Measurements from ENCODE around the gene MTMR2. TPM values are rescaled to one million over a fixed set of nuclear protein-coding genes. Genes with fewer than 3 reads are reported as not detected.
A peak's percentile ranks its signal among the peaks of the same experiment; 100 is the strongest.

The MTMR2 gene
- total RNA-seq, 1 donor, result 53.5 TPM

DNA sequence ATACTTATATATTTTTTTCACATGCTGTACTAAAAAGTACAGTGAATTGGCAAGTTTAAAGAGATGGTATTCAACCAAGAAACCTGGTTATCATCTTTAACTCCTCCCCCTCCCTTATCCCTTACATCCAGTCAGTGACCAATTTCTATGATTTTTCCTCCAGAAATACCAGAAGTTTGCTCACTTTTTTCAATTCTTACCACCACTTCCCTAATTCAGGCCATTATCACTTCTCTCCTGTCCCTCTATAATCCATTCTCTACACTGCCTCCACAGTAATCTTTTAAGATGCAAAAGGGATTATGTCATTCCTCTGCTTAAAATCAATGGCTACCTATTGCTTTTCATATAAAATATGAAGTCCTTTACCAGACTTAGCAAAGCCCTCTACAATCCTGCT is 70.8 kb downstream of the MTMR2 start:
- H3K4me3 ChIP-seq (ENCODE audit: low read depth, low read length), result no peak overlapping the region
- DNase-seq (ENCODE audit: low read depth), result no peak
- TF ChIP-seq, protein P1, sequence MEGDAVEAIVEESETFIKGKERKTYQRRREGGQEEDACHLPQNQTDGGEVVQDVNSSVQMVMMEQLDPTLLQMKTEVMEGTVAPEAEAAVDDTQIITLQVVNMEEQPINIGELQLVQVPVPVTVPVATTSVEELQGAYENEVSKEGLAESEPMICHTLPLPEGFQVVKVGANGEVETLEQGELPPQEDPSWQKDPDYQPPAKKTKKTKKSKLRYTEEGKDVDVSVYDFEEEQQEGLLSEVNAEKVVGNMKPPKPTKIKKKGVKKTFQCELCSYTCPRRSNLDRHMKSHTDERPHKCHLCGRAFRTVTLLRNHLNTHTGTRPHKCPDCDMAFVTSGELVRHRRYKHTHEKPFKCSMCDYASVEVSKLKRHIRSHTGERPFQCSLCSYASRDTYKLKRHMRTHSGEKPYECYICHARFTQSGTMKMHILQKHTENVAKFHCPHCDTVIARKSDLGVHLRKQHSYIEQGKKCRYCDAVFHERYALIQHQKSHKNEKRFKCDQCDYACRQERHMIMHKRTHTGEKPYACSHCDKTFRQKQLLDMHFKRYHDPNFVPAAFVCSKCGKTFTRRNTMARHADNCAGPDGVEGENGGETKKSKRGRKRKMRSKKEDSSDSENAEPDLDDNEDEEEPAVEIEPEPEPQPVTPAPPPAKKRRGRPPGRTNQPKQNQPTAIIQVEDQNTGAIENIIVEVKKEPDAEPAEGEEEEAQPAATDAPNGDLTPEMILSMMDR (IDR thresholded peaks at IDR 0.05; ENCODE audit: insufficient read depth, low read depth, low read length), result no peak

DNA sequence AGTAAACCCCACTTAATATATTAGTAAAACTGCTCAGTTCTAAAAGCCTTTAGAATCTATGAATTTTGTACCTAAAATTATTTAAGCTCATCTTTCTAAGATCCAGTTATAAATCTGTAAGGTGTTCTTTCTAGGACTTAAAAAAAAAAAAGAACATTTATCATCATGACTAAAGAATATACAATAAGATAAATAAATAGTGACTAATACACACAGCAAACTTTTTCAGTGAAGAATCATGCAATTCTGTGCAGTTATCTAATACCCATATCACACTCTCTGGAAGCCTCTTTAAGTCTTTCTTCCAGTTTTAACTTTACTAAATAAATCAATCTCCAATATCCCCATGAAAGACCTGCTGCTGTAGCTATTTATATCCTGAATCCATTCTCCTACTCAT is 73.8 kb downstream of the MTMR2 start:
- DNase-seq (ENCODE audit: low read depth), result no peak
- H3K4me3 ChIP-seq (ENCODE audit: low read depth, low read length), result no peak overlapping the region
- TF ChIP-seq, protein P1 (IDR thresholded peaks at IDR 0.05; ENCODE audit: insufficient read depth, low read depth, low read length), result no peak

DNA sequence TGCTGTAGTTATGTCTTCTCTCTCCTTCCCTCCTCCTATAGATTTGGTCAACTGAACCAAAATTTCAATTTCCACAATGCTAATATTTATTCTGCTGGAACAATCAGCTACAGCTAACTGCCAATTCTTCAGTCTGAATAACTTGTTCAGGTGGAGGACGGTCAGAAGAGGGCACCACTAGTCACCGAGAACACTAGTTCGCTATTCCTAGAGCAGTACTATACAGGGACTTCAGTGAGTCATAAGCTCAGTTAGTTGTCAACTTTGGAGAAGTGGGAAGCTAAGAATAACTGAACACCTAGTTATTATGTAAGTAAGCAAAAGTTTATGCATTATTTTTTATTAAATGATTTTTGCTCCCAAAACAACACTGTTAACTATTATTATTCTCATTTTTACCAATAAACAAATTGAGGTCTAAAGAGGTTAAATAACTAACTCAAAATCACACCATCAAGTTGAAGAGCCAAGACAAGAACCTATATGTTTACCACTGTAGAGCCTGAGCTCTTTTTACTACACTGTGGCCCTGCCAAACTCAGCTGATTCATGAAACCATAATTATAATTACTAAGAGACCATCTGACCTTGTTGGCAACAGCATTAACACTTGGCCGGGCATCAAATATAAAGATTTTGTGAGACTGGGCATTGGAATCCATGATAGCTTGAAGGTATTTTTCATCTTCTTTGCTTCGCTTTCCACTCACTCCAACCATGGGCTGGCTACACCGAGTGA is 74.7 kb downstream of the MTMR2 start:
- peak; percentile 79 for DNase-seq (ENCODE audit: low read depth)
- TF ChIP-seq, protein P1 (IDR thresholded peaks at IDR 0.05; ENCODE audit: insufficient read depth, low read depth, low read length), result peak; percentile 56
- no peak overlapping the region for H3K4me3 ChIP-seq (ENCODE audit: low read depth, low read length)

DNA sequence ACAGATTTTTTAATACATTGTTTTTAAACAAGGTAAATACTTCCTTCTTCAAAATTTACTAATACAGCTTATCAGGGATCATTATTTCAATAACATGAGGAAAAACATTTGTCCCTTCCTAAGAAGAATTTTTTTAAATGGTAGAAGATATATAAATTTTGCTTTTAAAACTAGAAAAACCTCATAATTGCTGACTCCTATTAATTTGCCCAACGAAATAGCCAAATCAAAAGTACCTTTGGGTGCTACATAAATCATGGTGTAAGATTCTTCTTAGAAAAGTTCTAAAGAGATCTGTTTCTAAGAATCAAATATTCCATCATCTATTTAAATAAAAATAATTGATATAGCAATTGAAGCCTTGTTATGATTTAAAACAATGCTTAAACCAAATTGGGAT is 78.7 kb downstream of the MTMR2 start:
- TF ChIP-seq, protein P1 (IDR thresholded peaks at IDR 0.05; ENCODE audit: insufficient read depth, low read depth, low read length), result no peak
- H3K4me3 ChIP-seq (ENCODE audit: low read depth, low read length), result no peak overlapping the region
- no peak for DNase-seq (ENCODE audit: low read depth)

DNA sequence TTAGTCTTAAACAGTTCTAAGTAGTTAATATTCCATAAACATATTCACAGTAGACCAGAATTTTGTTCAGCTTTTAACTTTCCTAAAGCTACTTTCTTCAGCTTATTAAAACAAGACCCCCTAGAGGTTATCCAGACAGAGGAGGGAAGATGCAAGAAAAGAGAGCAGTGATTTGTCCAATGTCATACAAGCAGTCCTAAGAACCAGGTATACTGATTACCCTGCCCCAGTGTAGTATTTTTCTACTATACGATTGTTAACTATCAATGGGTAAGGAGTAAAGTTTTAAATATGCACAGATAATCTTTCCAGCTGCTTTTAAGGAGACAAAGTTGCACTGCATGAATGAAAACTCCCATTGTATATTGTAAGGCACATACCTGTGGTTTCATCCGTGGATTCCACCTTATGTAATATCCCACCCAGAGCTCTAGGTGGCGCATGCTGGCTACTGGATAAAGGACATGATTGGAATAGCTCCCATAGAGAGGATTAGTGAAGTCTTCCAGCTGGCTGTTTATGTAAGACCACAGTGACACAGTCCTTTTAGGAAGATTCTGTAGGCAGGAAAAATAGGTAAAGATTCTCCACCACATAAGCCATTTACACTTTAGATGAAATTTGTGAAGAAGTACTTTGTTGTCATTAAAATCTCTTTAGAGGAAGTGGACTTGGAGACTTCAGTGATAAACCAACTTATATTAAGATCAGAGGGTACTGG is 88.0 kb downstream of the MTMR2 start:
- DNase-seq (ENCODE audit: low read depth), result peak; percentile 95
- TF ChIP-seq, protein P1 (IDR thresholded peaks at IDR 0.05; ENCODE audit: insufficient read depth, low read depth, low read length), result peak; percentile 93
- no peak overlapping the region for H3K4me3 ChIP-seq (ENCODE audit: low read depth, low read length)

DNA sequence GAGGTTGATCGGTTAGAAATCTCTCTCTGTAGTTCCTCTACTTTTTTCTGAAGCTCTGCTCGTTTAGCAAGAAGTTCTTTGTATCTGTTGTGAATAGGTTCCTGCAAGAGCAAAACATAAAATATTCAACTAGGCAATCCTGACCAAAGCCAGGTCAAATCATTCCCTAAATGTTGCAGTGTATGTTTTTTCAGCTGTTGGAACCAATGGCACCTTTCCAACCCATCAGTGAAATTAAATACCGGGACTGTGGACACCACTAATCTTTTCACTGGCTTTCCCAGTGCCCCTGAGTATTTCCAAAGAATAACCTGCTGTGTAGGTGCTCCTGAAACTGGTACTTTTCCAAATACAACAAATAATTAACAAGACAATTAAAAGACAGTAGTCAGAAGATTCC is 88.6 kb downstream of the MTMR2 start:
- no peak for DNase-seq (ENCODE audit: low read depth)
- TF ChIP-seq, protein P1 (IDR thresholded peaks at IDR 0.05; ENCODE audit: insufficient read depth, low read depth, low read length), result no peak

More for the DNA sequence above, 88.6 kb downstream of the MTMR2 start:
- no peak overlapping the region for H3K4me3 ChIP-seq (ENCODE audit: low read depth, low read length)
